Adrenal gland (tissue), 5 donors: Measurements from ENCODE around the gene UCHL5.

Source experiments
- CTCF ChIP-seq, 6 experiments: fragments of 450-650 bp in 4 of 6; fragments of 200-600 bp in 2 of 6; sonication (generic) in 1 of 6; IDR thresholded peaks; 1 replicate in 5 of 6; 2 replicates in 1 of 6; pipeline versions ENCODE4 v1.5.1 to v1.8.0; 2016 to 2021; ENCODE audit warnings: antibody characterized with exemption in 6 of 6, mild to moderate bottlenecking in 2 of 6, moderate library complexity in 1 of 6
- POLR2A ChIP-seq, 2 donors: fragments of 450-650 bp; IDR thresholded peaks; one replicate each; pipeline ENCODE4 v1.6.1; 2017; ENCODE audit warnings: antibody characterized with exemption in 2 of 2, mild to moderate bottlenecking in 2 of 2, moderate library complexity in 1 of 2
- donor health status: DM: no; HTN: no; CAD: no.

- TF ChIP-seq POLR2A (IDR thresholded peaks at IDR 0.05) (no peak), CTCF (IDR thresholded peaks at IDR 0.05) (no peak)
Observed at GRCh38 chr1:192968323-192968722, 90.8 kb downstream of the UCHL5 start.
